Activated CD8-positive, alpha-beta memory T cell treated with anti-CD3 and anti-CD28 coated beads for 1 hour (primary cell): ENCODE measurements around the gene TIMP4.

Experiments used
- DNase-seq, 2 donors: peaks; one replicate each; pipeline ENCODE4 v3.0.0-alpha.2; 2020; ENCODE audit warnings: low read depth in 1 of 2; ENCODE audit errors: extremely low read depth in 1 of 2

The TIMP4 gene

GRCh38 chr3:12186046-12186445 is 27.3 kb upstream of the TIMP4 start:
- DNase-seq: no peak

GRCh38 chr3:12185172-12185710 is 26.5 kb upstream of the TIMP4 start:
- DNase-seq: no peak

GRCh38 chr3:12184541-12184940 is 25.8 kb upstream of the TIMP4 start:
- DNase-seq: no peak

GRCh38 chr3:12182687-12183441 is 24.2 kb upstream of the TIMP4 start:
- DNase-seq: no peak

GRCh38 chr3:12181806-12182205 is 23.1 kb upstream of the TIMP4 start:
- DNase-seq: no peak

GRCh38 chr3:12181301-12181700 is 22.6 kb upstream of the TIMP4 start:
- no peak for DNase-seq

- DNase-seq: no peak
These were observed 21.9 kb upstream of the TIMP4 start for GRCh38 chr3:12180631-12181030.

- no peak for DNase-seq
These were observed 21.5 kb upstream of the TIMP4 start for GRCh38 chr3:12180218-12180617.

GRCh38 chr3:12179441-12179840 is 20.7 kb upstream of the TIMP4 start:
- DNase-seq: no peak

- no peak for DNase-seq
These were observed 19.5 kb upstream of the TIMP4 start for GRCh38 chr3:12178091-12178820.

GRCh38 chr3:12177126-12177525 is 18.4 kb upstream of the TIMP4 start:
- no peak for DNase-seq

- DNase-seq: no peak
These were observed 17.2 kb upstream of the TIMP4 start for GRCh38 chr3:12175844-12176453.

GRCh38 chr3:12175137-12175593 is 16.5 kb upstream of the TIMP4 start:
- DNase-seq: no peak

GRCh38 chr3:12170207-12170606 is 11.5 kb upstream of the TIMP4 start:
- DNase-seq: no peak

- DNase-seq: no peak
These were observed 7.2 kb upstream of the TIMP4 start for GRCh38 chr3:12165909-12166308.

- DNase-seq: no peak
These were observed 502 bp upstream of the TIMP4 start for GRCh38 chr3:12159227-12159601.

- no peak for DNase-seq
These were observed 1.7 kb downstream of the TIMP4 start for GRCh38 chr3:12157026-12157425.

GRCh38 chr3:12155828-12156227 is 2.9 kb downstream of the TIMP4 start:
- DNase-seq: no peak

GRCh38 chr3:12155264-12155663 is 3.4 kb downstream of the TIMP4 start:
- DNase-seq: no peak

- no peak for DNase-seq
These were observed 4.6 kb downstream of the TIMP4 start for GRCh38 chr3:12154151-12154550.

- no peak for DNase-seq
These were observed 8.6 kb downstream of the TIMP4 start for GRCh38 chr3:12150112-12150511.

GRCh38 chr3:12149029-12149428 is 9.7 kb downstream of the TIMP4 start:
- DNase-seq: no peak
